DMS153 (cell line): ENCODE measurements around the gene SMIM27.
"Not testable (repeated sequence)": the region's sequence is repeated elsewhere in the genome, so short reads cannot be mapped to it uniquely, and the experiment has no call there.

ENCODE experiments used
- DNase-seq: peaks from one replicate; lab custom pipeline; 2025; lab: John Stamatoyannopoulos, UW

SMIM27 gene

GRCh38 chr9:32552172-32552872 is at the start of gene SMIM27, which contains the start of gene TOPORS:
TSS of gene SMIM27 (plus strand) at chr9:32552327. CDS start at chr9:32552435, 108 bp downstream.
TSS of gene TOPORS (minus strand) at chr9:32552586. CDS start at chr9:32552436, 150 bp downstream.
- peak; percentile 86 for DNase-seq

GRCh38 chr9:32502464-32502863 is 49.7 kb upstream of the SMIM27 start:
- DNase-seq: no peak

DNA sequence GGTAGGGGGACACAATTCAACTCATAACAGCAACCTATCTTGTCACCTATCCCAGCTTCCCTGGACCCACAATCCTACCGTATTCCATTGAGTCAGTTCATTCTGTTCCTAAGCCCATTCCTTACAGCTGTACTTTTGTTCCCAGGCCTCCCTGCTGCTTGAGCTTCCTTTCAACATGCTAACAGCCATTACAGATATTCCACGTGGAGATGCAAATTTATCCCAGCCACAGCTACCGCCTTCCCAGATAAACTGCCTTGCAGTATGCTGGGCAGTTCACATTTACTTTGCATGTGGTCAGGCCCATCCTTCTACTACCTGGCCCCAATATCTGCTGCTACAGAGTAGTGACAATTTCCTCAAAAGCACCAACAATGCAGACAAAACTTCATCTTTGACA is 49.1 kb upstream of the SMIM27 start:
- no peak for DNase-seq

DNA sequence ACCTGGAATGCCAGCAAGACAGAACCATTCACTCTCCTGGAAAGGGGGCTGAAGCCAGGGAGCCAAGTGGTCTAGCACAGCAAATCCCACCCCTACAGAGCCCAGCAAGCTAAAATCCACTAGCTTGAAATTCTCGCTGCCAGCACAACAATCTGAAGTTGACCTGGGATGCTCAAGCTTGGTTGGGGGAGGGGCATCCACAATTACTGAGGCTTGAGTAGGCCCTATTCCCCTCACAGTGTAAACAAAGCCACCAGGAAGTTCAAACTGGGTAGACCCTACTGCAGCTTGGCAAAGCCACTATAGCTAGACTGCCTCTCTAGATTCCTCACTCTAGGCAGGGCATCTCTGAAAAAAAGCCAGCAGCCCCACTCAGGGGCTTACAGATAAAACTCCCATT is 43.4 kb upstream of the SMIM27 start:
- peak; percentile 33 for DNase-seq

GRCh38 chr9:32516241-32516640 is 35.9 kb upstream of the SMIM27 start:
- no peak for DNase-seq

DNA sequence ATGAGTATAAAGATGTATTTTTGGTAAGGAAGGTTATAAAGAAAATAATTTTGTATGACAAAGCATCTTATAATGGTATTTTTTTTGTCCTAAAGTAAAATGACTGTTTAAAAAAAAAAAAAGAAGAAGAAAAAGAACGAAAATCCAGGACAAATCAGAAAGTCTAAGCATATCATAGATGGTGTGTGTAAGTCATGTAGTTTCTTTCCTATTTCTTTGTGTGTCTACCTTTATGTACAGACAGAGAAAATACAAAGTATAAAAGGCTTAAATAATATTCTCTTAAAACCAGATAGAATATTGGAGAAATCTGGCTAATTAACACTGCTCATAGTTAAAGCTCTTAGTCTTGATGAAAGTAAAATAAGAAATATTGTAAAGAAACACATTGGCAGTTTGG is 33.9 kb upstream of the SMIM27 start:
- DNase-seq: no peak

DNA sequence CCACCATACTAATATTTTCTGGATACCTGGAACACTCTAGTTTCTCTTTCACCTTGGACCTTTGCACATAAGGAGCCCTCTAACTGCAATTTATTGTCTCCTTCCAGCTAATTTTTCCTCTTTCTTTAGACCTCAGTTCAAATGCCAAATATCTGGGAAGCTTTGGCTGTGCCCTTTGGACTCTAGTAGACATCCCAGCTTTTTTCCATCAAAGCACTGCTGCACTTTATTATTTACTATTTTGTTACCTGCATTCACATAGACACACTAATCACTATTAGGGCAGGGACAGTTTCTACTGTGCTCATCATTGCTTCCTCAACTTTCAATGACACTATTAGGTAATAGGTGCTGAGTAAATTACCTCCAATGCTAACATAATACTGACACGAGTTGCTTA is 28.2 kb upstream of the SMIM27 start:
- no peak for DNase-seq

DNA sequence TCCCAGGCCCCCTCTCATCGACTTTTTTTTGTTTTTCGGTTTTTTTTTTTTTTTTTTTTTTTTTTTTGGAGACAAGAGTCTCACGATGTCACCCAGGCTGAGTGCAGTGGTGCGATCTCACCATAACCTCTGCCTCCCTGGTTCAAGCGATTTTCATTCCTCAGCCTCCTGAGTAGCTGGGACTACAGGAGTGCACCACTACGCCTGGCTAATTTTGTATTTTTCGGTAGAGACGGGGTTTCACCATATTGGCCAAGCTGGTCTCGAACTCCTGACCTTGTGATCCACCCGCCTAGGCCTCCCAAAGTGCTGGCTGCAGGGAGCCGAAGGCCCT is 27.6 kb upstream of the SMIM27 start:
- DNase-seq: not testable (repeated sequence)

- DNase-seq: peak; percentile 26
Observed at GRCh38 chr9:32524892-32525708, 27.0 kb upstream of the SMIM27 start.

GRCh38 chr9:32525709-32526030 is 26.5 kb upstream of the SMIM27 start:
- DNase-seq: no peak

DNA sequence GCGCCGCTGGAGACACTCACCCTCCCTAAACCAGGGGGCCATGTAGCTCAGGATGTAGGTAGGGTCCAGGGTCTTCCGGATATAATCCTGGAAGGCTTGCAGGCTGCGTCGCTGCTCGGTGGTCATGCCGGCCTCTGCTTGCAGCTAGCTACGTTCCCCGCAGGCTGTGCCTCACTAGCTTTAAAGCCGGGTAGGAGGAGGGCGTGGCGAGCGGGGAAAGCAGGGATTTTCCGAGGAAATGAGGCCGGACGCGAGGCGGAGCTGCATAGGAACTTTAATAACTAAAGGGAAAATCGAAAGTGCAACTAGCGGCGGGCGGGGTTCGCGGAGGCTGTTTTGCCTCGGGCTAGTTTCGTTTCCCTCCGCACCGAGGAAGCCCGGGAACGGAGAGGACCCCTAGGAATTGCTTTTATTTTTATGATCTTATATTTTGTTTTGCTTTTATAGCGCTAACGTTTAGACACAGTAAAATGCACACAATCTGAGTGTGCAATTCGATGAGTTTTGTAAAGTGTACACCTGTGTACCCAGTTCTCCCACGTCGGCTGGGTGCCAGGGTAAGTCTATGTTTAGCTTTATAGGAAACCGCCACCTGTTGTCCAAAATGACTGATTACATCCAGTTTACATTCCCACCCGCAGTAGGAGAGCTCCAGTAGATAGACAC is 26.0 kb upstream of the SMIM27 start, which contains the start of gene RIGI:
RIGI (minus strand) TSS at position 156 of the 666 bp plus-strand sequence; CDS start at position 126, 30 bp downstream.
- peak; percentile 87 for DNase-seq

DNA sequence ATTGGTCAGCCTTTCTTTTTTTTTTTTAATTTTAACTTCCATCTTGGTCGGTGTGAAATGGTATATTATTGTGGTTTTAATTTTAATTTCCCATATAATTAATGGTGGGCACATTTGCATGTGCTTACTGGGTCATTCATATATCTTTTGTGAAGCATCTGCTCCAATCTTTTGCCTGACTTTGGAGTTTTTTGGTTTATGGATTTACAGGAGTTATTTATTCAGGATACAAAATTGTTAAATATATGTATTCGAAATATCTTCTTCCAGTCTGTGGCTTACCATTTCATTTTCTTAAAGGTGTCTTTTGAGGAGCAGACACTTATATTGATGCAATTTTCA is 25.4 kb upstream of the SMIM27 start:
- no peak for DNase-seq

DNA sequence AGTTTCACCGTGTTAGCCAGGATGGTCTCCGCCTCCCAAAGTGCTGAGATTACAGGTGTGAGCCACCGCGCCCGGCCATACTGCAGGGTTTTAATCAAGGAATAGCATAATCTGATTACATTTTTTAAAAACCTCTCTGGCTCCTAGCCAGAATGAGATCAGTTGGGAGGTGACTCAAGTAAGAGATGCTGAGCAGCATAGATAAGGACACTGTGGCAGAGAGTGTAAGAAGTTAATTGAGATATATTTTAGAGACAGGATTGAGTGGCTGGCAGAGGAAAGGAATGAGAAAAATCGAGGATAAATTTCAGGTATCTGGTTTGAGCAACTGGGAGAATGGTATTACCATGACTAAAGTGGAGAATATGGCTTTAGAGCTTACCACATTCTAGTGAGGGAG is 18.8 kb upstream of the SMIM27 start:
- DNase-seq: no peak

DNA sequence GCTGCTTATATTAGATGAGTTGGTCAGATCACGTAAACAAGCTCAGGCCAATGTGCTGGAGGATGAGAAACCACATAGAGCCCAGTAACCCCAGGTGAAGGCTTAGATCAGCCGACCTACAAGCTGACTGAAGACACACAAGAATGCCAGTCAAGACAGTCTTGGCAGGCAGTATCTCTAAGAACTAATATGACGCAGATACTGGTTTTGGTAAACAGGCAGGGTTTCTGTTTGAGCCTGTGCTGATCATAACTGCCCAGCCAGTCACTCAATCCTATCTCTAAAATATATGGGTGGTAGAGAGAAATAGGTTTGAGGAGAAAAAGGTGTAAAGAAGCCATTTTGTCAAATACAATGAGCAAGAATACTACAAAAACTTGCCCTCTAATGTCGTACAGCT is 18.3 kb upstream of the SMIM27 start:
- no peak for DNase-seq

DNA sequence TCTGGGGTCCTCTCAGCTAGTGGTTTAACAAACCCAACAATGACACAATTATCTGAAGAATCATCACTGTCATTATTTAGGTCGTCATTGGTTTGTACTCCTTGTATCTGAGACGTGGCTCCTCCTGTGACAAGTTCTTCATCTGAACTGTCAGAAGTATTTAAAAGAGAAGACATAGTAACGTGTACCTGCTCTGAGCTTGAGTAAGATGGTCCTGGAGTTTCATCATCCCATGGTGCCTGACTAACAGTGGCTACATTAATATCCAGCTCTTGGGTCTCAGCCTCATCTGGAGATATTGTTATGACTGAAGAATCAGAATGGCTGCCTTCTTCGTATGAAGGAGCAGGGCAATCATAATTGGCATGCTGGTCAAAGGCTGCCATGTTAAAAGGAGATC is 9.1 kb upstream of the SMIM27 start:
- no peak for DNase-seq

DNA sequence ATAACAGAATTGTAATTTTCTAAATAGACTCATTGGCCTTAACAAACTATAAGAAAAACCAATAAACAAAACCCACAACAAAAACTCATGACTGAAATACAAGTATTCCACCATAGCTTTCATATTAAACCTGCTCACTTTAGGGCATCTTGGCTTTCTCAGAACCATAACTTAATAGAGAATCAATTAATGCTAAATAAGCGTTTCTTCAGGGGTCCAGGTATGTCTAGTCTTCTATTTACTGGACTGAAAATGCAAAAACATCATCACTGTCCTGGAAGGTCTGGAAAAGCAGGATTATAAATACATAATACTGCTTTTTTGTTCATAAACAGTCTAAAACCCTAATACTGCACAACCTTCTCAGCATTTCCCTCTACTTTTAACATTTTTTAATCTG is 6.2 kb upstream of the SMIM27 start:
- no peak for DNase-seq

GRCh38 chr9:32548213-32548612 is 3.9 kb upstream of the SMIM27 start:
- not testable (repeated sequence) for DNase-seq

GRCh38 chr9:32550150-32550561 is 2.0 kb upstream of the SMIM27 start:
- DNase-seq: no peak

DNA sequence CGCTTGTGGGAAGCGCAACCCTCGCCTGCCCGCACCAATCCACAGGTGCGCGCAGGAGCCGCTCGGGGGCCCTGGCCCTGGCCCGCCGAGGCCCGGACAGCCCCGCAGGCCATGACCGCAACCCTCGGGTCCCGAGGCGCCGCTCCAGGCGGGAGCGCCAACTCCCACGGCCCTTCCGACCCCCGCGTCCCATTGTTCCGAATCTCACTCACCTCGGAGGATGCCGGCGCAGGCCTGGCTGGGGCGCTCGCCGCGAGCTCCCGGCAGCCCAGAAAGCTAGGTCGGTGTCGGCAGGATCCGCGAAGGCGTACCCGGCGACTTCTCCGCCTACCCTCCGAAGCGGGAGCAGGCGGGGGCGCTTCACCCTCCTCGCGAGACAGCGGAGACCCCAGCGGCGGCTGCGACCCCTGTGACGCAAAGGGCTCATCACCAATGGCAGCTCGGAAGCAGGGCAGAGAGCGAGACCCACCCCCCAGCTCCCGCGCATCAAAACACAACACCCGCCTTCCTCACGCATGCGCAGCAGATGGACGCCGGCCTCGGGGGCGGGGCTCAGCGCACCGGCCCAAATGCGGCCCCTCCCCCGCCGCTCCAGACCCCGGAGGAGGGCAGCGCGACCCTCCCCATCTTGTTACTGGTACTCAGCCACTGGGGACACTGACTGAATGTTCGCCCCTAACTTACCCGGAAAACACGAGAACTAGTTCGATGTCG is 1.4 kb upstream of the SMIM27 start:
- peak; percentile 92 for DNase-seq

- DNase-seq: peak; percentile 55
Observed at GRCh38 chr9:32551276-32552051, 663 bp upstream of the SMIM27 start.

DNA sequence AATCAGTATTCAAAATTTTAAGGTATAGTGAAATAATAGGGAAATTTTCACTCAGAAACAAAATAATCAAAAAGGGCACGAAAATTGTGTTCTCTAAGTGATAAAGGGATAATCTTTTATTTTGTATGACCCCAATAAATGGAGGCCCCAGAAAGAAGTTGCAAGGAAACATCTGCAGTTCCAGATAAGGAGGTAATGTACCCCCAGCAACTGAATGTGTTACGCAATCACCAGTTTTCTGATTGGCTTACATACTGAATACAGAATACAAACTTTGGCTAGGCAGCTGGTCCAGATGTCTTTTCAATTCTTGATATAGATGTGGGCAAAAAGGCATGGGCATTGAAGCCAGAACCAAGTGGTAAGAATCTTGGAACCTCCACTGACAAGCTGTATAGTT is 2.0 kb downstream of the SMIM27 start:
- DNase-seq: no peak

GRCh38 chr9:32554591-32554990 is 2.5 kb downstream of the SMIM27 start:
- no peak for DNase-seq
